WTC11 (cell line): ENCODE measurements around the gene USP47.

Experiments used
- NFE2L1 ChIP-seq: sonication (generic); formaldehyde crosslinking; IDR thresholded peaks from 2 replicates; pipeline ENCODE4 v1.8.1; 2023; ENCODE audit warnings: missing genetic modification reagents
- TF ChIP-seq, protein P1 (sequence below): sonication (generic); formaldehyde crosslinking; IDR thresholded peaks from 2 replicates; pipeline ENCODE4 v1.8.1; 2022; ENCODE audit warnings: low read depth, missing genetic modification reagents, borderline replicate concordance
- TF ChIP-seq, protein P2 (sequence below): sonication (generic); formaldehyde crosslinking; conservative IDR thresholded peaks from 2 replicates; pipeline ENCODE4 v1.8.1; 2023; ENCODE audit warnings: mild to moderate bottlenecking, low read depth, missing genetic modification reagents, moderate library complexity
- TF ChIP-seq, protein P3 (sequence below): fragments of 200-600 bp; IDR thresholded peaks from 2 replicates; pipeline ENCODE4 v1.8.0; 2022; ENCODE audit warnings: antibody characterized with exemption

DNA sequence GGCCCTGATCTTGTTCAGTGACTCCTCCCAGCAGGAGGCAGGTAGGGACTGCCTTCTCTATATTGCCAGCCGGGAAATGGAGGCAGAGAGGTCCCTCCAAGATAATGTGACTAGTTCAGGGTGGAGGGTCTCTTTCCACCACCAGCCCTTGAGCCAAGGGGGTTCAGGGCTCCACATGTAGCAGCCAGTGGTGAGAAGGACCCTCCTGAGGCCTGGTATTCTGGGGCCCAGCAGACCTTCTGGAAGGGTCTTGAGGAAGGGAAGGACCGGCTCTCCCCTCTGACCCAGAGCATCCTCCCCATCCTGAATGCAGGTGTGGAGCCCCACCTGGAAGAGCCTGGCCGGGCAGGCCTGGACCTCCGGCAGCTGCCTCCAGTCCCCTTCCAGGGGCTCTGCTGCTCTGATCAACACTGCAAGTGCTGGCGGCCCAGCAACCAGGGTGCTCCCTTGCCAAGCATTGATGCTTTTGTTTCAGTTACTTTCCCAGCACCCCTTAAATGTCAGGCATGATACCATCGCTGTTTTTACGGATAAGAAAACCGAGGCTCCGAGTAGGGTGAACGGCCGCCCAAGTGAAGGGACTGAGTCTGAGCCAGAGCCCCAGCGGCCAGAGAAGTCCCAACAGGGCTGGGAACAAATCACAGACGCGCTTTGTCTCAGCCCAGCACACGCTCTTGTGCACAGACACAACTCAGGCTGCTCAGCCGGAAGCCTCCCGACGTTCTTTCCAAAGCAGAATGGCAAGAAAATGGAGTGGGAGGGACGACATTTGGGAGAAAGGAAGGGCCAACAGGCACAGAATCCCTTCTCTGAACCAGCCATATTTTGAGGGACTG, 127.8 kb downstream of the USP47 start:
- TF ChIP-seq, protein P1, sequence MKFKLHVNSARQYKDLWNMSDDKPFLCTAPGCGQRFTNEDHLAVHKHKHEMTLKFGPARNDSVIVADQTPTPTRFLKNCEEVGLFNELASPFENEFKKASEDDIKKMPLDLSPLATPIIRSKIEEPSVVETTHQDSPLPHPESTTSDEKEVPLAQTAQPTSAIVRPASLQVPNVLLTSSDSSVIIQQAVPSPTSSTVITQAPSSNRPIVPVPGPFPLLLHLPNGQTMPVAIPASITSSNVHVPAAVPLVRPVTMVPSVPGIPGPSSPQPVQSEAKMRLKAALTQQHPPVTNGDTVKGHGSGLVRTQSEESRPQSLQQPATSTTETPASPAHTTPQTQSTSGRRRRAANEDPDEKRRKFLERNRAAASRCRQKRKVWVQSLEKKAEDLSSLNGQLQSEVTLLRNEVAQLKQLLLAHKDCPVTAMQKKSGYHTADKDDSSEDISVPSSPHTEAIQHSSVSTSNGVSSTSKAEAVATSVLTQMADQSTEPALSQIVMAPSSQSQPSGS (CRISPR knock-in tag) = no peak
- TF ChIP-seq NFE2L1 = no peak
- TF ChIP-seq, protein P2, sequence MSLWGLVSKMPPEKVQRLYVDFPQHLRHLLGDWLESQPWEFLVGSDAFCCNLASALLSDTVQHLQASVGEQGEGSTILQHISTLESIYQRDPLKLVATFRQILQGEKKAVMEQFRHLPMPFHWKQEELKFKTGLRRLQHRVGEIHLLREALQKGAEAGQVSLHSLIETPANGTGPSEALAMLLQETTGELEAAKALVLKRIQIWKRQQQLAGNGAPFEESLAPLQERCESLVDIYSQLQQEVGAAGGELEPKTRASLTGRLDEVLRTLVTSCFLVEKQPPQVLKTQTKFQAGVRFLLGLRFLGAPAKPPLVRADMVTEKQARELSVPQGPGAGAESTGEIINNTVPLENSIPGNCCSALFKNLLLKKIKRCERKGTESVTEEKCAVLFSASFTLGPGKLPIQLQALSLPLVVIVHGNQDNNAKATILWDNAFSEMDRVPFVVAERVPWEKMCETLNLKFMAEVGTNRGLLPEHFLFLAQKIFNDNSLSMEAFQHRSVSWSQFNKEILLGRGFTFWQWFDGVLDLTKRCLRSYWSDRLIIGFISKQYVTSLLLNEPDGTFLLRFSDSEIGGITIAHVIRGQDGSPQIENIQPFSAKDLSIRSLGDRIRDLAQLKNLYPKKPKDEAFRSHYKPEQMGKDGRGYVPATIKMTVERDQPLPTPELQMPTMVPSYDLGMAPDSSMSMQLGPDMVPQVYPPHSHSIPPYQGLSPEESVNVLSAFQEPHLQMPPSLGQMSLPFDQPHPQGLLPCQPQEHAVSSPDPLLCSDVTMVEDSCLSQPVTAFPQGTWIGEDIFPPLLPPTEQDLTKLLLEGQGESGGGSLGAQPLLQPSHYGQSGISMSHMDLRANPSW (CRISPR knock-in tag) = no peak
- TF ChIP-seq, protein P3, sequence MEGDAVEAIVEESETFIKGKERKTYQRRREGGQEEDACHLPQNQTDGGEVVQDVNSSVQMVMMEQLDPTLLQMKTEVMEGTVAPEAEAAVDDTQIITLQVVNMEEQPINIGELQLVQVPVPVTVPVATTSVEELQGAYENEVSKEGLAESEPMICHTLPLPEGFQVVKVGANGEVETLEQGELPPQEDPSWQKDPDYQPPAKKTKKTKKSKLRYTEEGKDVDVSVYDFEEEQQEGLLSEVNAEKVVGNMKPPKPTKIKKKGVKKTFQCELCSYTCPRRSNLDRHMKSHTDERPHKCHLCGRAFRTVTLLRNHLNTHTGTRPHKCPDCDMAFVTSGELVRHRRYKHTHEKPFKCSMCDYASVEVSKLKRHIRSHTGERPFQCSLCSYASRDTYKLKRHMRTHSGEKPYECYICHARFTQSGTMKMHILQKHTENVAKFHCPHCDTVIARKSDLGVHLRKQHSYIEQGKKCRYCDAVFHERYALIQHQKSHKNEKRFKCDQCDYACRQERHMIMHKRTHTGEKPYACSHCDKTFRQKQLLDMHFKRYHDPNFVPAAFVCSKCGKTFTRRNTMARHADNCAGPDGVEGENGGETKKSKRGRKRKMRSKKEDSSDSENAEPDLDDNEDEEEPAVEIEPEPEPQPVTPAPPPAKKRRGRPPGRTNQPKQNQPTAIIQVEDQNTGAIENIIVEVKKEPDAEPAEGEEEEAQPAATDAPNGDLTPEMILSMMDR = no peak
